Testis (tissue), 3 donors: ENCODE measurements around the gene CCDC15. TPM values are rescaled to one million over a fixed set of nuclear protein-coding genes. Genes with fewer than 3 reads are reported as not detected.

Experiments
- DNase-seq: peaks from one replicate; pipeline ENCODE4 v3.0.0-alpha.2; 2019
- H3K27ac ChIP-seq, 2 donors: fragments of 200-600 bp; sonication (generic); one replicate each; pipeline ENCODE4 v1.5.1; 2019
- H3K27me3 ChIP-seq: fragments of 200-600 bp; sonication (generic); one replicate; pipeline ENCODE4 v1.5.1; 2019
- H3K36me3 ChIP-seq: fragments of 200-600 bp; sonication (generic); one replicate; pipeline ENCODE4 v1.5.1; 2017; ENCODE audit warnings: low read depth; ENCODE audit errors: missing control alignments
- H3K4me1 ChIP-seq: fragments of 200-600 bp; sonication (generic); one replicate; pipeline ENCODE4 v1.5.1; 2019
- H3K4me3 ChIP-seq, 2 donors: fragments of 200-600 bp; sonication (generic); one replicate each; pipeline ENCODE4 v1.5.1; 2017 to 2019
- H3K9me3 ChIP-seq: fragments of 200-600 bp; sonication (generic); one replicate; pipeline ENCODE4 v1.5.1; 2017
- POLR2A ChIP-seq: fragments of 450-650 bp; IDR thresholded peaks from one replicate; pipeline ENCODE4 v1.6.1; 2017; ENCODE audit warnings: antibody characterized with exemption, mild to moderate bottlenecking, moderate library complexity
- WGBS, 2 donors: methylation state at CpG; one replicate each; pipeline ENCODE4 v1.1.5; 2018; 5-methylcytosine and 5-hydroxymethylcytosine counted together
- intact Hi-C: fragments of 100-400 bp; cut with DNase I; formaldehyde crosslinking; loops from one replicate; pipeline ENCODE4 v1.15.1; 2023; ENCODE audit warnings: low total_unique reads
- polyA plus RNA-seq: library from polyadenylated mRNA; stranded (reverse); fragments of 350-450 nt; fragmentation: Illumina TruSeq; extraction: RNeasy Lipid Tissue Mini Kit (QIAGEN cat#74804); gene quantifications from one replicate; pipeline ENCODE4 v1.2.3, GENCODE V29; 2014; ENCODE audit warnings: low read depth, low replicate concordance; ENCODE audit not compliant: insufficient read depth
- total RNA-seq, 2 donors: library from RNA; depleted of rRNA; stranded (reverse); fragments of >200 nt; gene quantifications; one replicate each; pipeline ENCODE4 v1.2.3, GENCODE V29; 2016
- TF ChIP-seq, protein P1 (sequence below), 3 experiments: fragments of 450-650 bp in 2 of 3; fragments of 200-600 bp in 1 of 3; sonication (generic) in 1 of 3; IDR thresholded peaks; one replicate each; pipeline ENCODE4 v1.5.1; 2016 to 2019; ENCODE audit warnings: antibody characterized with exemption in 3 of 3, mild to moderate bottlenecking in 2 of 3, moderate library complexity in 1 of 3

Gene CCDC15
- total and polyA plus RNA-seq, 3 donors from 2014 or later: 8.0 to 15.1 (median 14.9) TPM

DNA sequence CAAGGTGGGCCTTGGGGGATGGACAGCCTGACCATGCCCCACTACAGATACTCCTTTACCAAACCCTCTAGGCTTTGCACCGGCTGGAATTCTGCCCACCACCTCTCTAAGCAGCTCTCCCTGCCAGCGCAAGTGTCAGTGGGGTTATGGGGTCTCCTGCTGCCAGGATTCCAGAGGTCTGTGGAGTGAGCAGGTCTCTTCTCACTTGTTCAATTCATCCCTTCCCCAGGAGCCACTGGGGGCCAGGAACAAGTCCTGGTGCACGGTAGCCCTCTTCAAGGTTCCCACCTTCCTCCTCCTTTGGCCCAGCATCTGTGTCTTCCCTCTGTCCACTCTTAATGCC lies 30.5 kb downstream of the CCDC15 start:
- TF ChIP-seq, protein P1, sequence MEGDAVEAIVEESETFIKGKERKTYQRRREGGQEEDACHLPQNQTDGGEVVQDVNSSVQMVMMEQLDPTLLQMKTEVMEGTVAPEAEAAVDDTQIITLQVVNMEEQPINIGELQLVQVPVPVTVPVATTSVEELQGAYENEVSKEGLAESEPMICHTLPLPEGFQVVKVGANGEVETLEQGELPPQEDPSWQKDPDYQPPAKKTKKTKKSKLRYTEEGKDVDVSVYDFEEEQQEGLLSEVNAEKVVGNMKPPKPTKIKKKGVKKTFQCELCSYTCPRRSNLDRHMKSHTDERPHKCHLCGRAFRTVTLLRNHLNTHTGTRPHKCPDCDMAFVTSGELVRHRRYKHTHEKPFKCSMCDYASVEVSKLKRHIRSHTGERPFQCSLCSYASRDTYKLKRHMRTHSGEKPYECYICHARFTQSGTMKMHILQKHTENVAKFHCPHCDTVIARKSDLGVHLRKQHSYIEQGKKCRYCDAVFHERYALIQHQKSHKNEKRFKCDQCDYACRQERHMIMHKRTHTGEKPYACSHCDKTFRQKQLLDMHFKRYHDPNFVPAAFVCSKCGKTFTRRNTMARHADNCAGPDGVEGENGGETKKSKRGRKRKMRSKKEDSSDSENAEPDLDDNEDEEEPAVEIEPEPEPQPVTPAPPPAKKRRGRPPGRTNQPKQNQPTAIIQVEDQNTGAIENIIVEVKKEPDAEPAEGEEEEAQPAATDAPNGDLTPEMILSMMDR (IDR thresholded peaks at IDR 0.05): no peak
- no peak for TF ChIP-seq POLR2A

DNA sequence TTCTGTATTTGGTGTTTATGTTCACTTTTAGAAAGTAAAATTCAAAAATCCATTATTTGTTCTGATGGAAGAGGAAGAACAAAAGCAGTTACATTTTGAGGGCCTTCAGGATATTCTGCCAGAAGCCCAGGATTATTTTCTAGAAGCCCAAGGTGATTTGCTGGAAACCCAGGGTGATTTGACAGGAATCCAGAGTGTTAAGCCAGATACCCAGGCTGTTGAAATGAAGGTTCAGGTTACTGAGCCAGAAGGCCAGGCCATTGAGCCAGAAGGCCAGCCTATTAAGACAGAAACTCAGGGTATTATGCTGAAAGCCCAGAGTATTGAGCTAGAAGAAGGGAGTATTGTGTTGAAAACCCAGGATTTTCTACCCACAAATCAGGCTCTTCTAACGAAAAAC lies 33.1 kb downstream of the CCDC15 start:
- H3K9me3 ChIP-seq: no peaks in the 10 kb centered on the region
- H3K27me3 ChIP-seq: no peaks in the 10 kb centered on the region
- no peak for DNase-seq
- H3K4me3 ChIP-seq: no peak overlapping the region
- H3K27ac ChIP-seq: no peak overlapping the region
- TF ChIP-seq, protein P1 (IDR thresholded peaks at IDR 0.05): no peak
- no peak for TF ChIP-seq POLR2A
- no peaks in the 10 kb centered on the region for H3K36me3 ChIP-seq
- H3K4me1 ChIP-seq: no peaks in the 10 kb centered on the region
- intact Hi-C loops: no loop called here
- WGBS, 2 donors: 64 to 75% methylated on average over 1 of the region's 1 CpG

More for the DNA sequence above, 30.5 kb downstream of the CCDC15 start:
- H3K27me3 ChIP-seq: no peaks in the 10 kb centered on the region
- no peak overlapping the region for H3K4me3 ChIP-seq
- H3K27ac ChIP-seq: no peak overlapping the region
- WGBS, 2 donors: 94 to 95% methylated on average over 3 of the region's 3 CpGs
- intact Hi-C loops: no loop called here
- no peak for DNase-seq
- H3K4me1 ChIP-seq: no peaks in the 10 kb centered on the region
- no peaks in the 10 kb centered on the region for H3K36me3 ChIP-seq
- H3K9me3 ChIP-seq: no peaks in the 10 kb centered on the region

DNA sequence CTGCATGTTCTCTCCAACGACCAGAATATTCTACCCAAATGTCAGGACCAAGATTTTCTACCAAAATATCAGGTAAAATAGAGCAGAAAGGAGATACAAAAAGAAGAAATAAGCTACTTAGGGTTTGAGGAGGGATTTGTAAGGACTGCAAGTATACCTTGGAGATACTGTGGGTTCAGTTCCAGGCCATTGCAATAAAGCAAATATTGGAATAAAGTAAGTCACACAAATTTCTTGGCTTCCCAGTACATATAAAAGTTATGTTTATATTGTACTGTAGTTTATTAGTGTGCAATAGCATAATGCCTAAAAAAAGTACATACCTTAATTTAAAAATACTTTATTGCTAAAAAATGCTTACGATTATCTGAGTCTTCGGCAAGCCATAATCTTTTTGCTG lies 34.1 kb downstream of the CCDC15 start:
- intact Hi-C loops: no loop called here
- WGBS, 2 donors: 92 to 94% methylated on average over 3 of the region's 3 CpGs
- no peaks in the 10 kb centered on the region for H3K4me1 ChIP-seq

DNA sequence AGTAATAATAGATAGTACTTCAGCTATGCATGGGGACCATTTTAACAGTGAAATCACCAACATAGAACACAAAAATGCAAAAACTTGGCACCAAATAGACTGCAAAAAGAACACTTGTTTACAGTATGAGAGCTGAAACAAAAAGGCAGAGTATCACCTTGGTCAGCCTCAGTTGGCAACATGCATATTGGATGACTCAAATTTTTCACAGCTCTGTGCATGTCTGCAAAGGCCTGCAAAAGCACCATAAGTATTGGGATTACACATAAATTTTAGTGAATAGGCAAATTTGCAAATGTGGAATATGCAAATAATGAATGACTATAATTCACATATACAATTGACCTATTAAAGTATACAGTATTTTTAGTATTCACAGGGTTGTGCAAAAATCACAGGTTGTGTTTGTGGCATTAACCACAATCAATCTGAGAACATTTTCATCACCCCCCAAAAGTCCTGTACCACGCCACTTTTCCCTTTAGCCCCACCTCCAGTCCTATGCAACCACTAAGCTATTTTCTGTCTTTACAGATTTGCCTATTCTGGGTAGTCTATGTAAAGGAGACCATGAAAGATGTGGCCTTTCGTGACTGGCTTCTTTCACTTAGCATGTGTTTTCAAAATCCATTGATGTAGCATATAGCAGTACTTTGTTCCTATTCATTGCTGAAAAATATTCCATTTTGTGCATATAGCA lies 47.2 kb downstream of the CCDC15 start:
- intact Hi-C loops: no loop called here
- 96 to 97% methylated on average over 2 of the region's 2 CpGs for WGBS, 2 donors
- Histone ChIP-seq H3K27me3 (no peaks in the 10 kb centered on the region), H3K9me3 (no peaks in the 10 kb centered on the region), H3K4me1 (no peaks in the 10 kb centered on the region), H3K27ac (no peak overlapping the region), H3K36me3 (no peaks in the 10 kb centered on the region), H3K4me3 (no peak overlapping the region)
- DNase-seq: no peak
- TF ChIP-seq, protein P1 (IDR thresholded peaks at IDR 0.05): no peak
- no peak for TF ChIP-seq POLR2A

More for the DNA sequence above, 34.1 kb downstream of the CCDC15 start:
- DNase-seq: no peak
- TF ChIP-seq, protein P1 (IDR thresholded peaks at IDR 0.05): no peak
- TF ChIP-seq POLR2A: no peak
- H3K4me3 ChIP-seq: no peak overlapping the region
- H3K9me3 ChIP-seq: no peaks in the 10 kb centered on the region
- no peaks in the 10 kb centered on the region for H3K36me3 ChIP-seq
- no peak overlapping the region for H3K27ac ChIP-seq
- no peaks in the 10 kb centered on the region for H3K27me3 ChIP-seq

DNA sequence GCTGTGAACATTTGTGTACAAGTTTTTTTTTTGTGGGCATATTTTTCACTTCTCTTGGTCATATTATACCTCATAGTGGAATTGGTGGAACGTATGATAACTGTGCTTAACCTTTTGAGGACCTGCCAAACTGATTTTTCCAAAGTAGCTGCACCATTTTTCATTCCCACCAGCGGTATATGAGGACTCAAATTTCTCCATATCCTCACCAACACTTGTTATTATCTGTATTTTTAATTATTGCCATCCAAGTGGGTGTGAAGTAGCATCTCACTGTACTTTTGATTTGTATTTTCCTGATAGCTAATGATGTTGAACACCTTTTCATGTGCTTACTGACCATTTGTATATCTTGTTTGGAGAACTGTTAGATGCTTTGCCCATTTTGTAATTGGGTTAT lies 47.8 kb downstream of the CCDC15 start:
- no peaks in the 10 kb centered on the region for H3K27me3 ChIP-seq
- 94 to 96% methylated on average over 2 of the region's 2 CpGs for WGBS, 2 donors
- no peaks in the 10 kb centered on the region for H3K9me3 ChIP-seq
- TF ChIP-seq, protein P1 (IDR thresholded peaks at IDR 0.05): no peak
- TF ChIP-seq POLR2A: no peak
- H3K36me3 ChIP-seq: no peaks in the 10 kb centered on the region
- no peaks in the 10 kb centered on the region for H3K4me1 ChIP-seq
- H3K27ac ChIP-seq: no peak overlapping the region
- DNase-seq: no peak
- intact Hi-C loops: no loop called here
- no peak overlapping the region for H3K4me3 ChIP-seq
